GM19240 (cell line): ENCODE results near the gene PPM1B.
"Not testable (repeated sequence)": the region's sequence is repeated elsewhere in the genome, so short reads cannot be mapped to it uniquely, and the experiment has no call there.

Experiments used
- DNase-seq: peaks from one replicate; pipeline ENCODE4 v3.0.0; 2011; ENCODE audit warnings: low spot score; ENCODE audit not compliant: insufficient read length

Gene PPM1B

GRCh38 chr2:44200011-44200410, 31.3 kb downstream of the PPM1B start:
- no peak for DNase-seq

GRCh38 chr2:44200759-44201158, 32.1 kb downstream of the PPM1B start:
- no peak for DNase-seq

GRCh38 chr2:44201648-44202165, 33.0 kb downstream of the PPM1B start:
- DNase-seq = no peak

- DNase-seq = no peak
These were observed 34.9 kb downstream of the PPM1B start for GRCh38 chr2:44203542-44203941.

GRCh38 chr2:44205169-44205568, 36.5 kb downstream of the PPM1B start:
- DNase-seq = no peak

GRCh38 chr2:44207102-44207501, 38.4 kb downstream of the PPM1B start:
- no peak for DNase-seq

- not testable (repeated sequence) for DNase-seq
These were observed 39.0 kb downstream of the PPM1B start for GRCh38 chr2:44207648-44208047.

- DNase-seq = no peak
These were observed 41.7 kb downstream of the PPM1B start for GRCh38 chr2:44210362-44210761.

GRCh38 chr2:44211183-44211582, 42.5 kb downstream of the PPM1B start:
- DNase-seq = no peak

- DNase-seq = no peak
These were observed 43.6 kb downstream of the PPM1B start for GRCh38 chr2:44212302-44212701.

- DNase-seq = no peak
These were observed 47.2 kb downstream of the PPM1B start for GRCh38 chr2:44215827-44216226.

GRCh38 chr2:44218771-44219170, 50.1 kb downstream of the PPM1B start:
- DNase-seq = no peak

GRCh38 chr2:44226753-44227152, 58.1 kb downstream of the PPM1B start:
- DNase-seq = no peak

GRCh38 chr2:44230378-44230777, 61.7 kb downstream of the PPM1B start:
- DNase-seq = no peak

- no peak for DNase-seq
These were observed 64.9 kb downstream of the PPM1B start for GRCh38 chr2:44233450-44234128.

- no peak for DNase-seq
These were observed 68.5 kb downstream of the PPM1B start for GRCh38 chr2:44237221-44237620.

- DNase-seq = no peak
These were observed 74.2 kb downstream of the PPM1B start for GRCh38 chr2:44242904-44243303.

- DNase-seq = peak; percentile 23
These were observed 75.6 kb downstream of the PPM1B start for GRCh38 chr2:44244135-44244871.

GRCh38 chr2:44245083-44245861, 76.6 kb downstream of the PPM1B start:
- DNase-seq = no peak

GRCh38 chr2:44246436-44246835, 77.8 kb downstream of the PPM1B start:
- DNase-seq = no peak

GRCh38 chr2:44246840-44247369, 78.2 kb downstream of the PPM1B start:
- DNase-seq = no peak

GRCh38 chr2:44247924-44248323, 79.2 kb downstream of the PPM1B start:
- no peak for DNase-seq
